CD14-positive monocyte (primary cell): ENCODE measurements around the gene ART1. TPM values are rescaled to one million over a fixed set of nuclear protein-coding genes. Genes with fewer than 3 reads are reported as not detected.

ENCODE experiments used
- DNase-seq, 3 donors: peaks; one replicate each; pipeline ENCODE4 v3.0.0-alpha.2; 2011 to 2022
- H2AFZ ChIP-seq: 2 replicates; pipeline ENCODE4 v1.6.0; 2012; ENCODE audit warnings: mild to moderate bottlenecking, low read depth, low read length, inconsistent platforms; ENCODE audit not compliant: insufficient read depth, poor library complexity, severe bottlenecking
- H3K27ac ChIP-seq, 2 donors: 1 replicate in 1 of 2; 2 replicates in 1 of 2; pipeline ENCODE4 v1.5.1; 2012 to 2013; ENCODE audit warnings: low read length in 2 of 2, control low read depth in 1 of 2, inconsistent platforms in 1 of 2, low read depth in 1 of 2, mild to moderate bottlenecking in 1 of 2
- H3K27me3 ChIP-seq, 2 donors: one replicate each; pipeline versions ENCODE4 v1.6.0 to v1.6.1; 2011 to 2013; ENCODE audit warnings: low read length in 2 of 2; ENCODE audit not compliant: control insufficient read depth in 2 of 2, insufficient read depth in 2 of 2
- H3K36me3 ChIP-seq, 2 donors: replicated peaks in 1 of 2; 1 replicate in 1 of 2; 2 replicates in 1 of 2; pipeline versions ENCODE4 v1.5.1 to v1.6.1; 2012 to 2013; ENCODE audit warnings: low read length in 2 of 2, control low read depth in 1 of 2, inconsistent platforms in 1 of 2, mild to moderate bottlenecking in 1 of 2; ENCODE audit not compliant: insufficient read depth in 2 of 2, control insufficient read depth in 1 of 2
- H3K4me1 ChIP-seq, 2 donors: 1 replicate in 1 of 2; 2 replicates in 1 of 2; pipeline versions ENCODE4 v1.5.1 to v1.6.1; 2012 to 2013; ENCODE audit warnings: low read length in 2 of 2, control low read depth in 1 of 2, inconsistent platforms in 1 of 2, mild to moderate bottlenecking in 1 of 2, moderate library complexity in 1 of 2; ENCODE audit not compliant: insufficient read depth in 2 of 2, control insufficient read depth in 1 of 2
- H3K4me2 ChIP-seq: replicated peaks from 2 replicates; pipeline ENCODE3; 2012; ENCODE audit warnings: low read length, moderate library complexity, mild to moderate bottlenecking; ENCODE audit not compliant: poor library complexity, severe bottlenecking; ENCODE audit errors: extremely low read depth
- H3K4me3 ChIP-seq, 3 experiments: fragments of 200-600 bp in 1 of 3; sonication (generic) in 1 of 3; replicated peaks in 1 of 3; 1 replicate in 2 of 3; 2 replicates in 1 of 3; pipeline ENCODE4 v1.5.1; 2011 to 2013; ENCODE audit warnings: low read length in 3 of 3, mild to moderate bottlenecking in 3 of 3, control low read depth in 2 of 3, low read depth in 2 of 3, inconsistent platforms in 1 of 3, moderate library complexity in 1 of 3
- H3K79me2 ChIP-seq: 2 replicates; pipeline ENCODE4 v1.6.0; 2012; ENCODE audit warnings: mild to moderate bottlenecking, control low read depth, inconsistent platforms, low read length, moderate library complexity; ENCODE audit not compliant: insufficient read depth
- H3K9ac ChIP-seq: 2 replicates; pipeline ENCODE4 v1.6.0; 2017; ENCODE audit warnings: low read length, mild to moderate bottlenecking; ENCODE audit not compliant: insufficient read depth, poor library complexity, severe bottlenecking
- H3K9me3 ChIP-seq, 2 donors: replicated peaks in 1 of 2; 1 replicate in 1 of 2; 2 replicates in 1 of 2; pipeline versions ENCODE4 v1.5.1 to v1.6.1; 2012 to 2013; ENCODE audit warnings: low read length in 2 of 2, control low read depth in 1 of 2; ENCODE audit not compliant: control insufficient read depth in 1 of 2, insufficient read depth in 1 of 2
- H4K20me1 ChIP-seq: 2 replicates; pipeline ENCODE4 v1.6.0; 2012; ENCODE audit warnings: mild to moderate bottlenecking, low read length, control low read depth, moderate library complexity; ENCODE audit not compliant: insufficient read depth
- H3K27ac Mint-ChIP-seq, 7 donors: one replicate each; pipeline ENCODE4 v1.8.0; 2020; ENCODE audit warnings: mild to moderate bottlenecking in 7 of 7, mixed read lengths in 7 of 7, moderate library complexity in 6 of 7, inconsistent platforms in 2 of 7
- H3K27me3 Mint-ChIP-seq, 3 donors: one replicate each; pipeline ENCODE4 v1.8.0; 2021 to 2022; ENCODE audit warnings: low read depth in 3 of 3, mild to moderate bottlenecking in 3 of 3, mixed read lengths in 3 of 3, moderate library complexity in 3 of 3, inconsistent platforms in 1 of 3
- H3K36me3 Mint-ChIP-seq, 2 donors: one replicate each; pipeline ENCODE4 v1.8.0; 2020; ENCODE audit warnings: mixed read lengths in 2 of 2, inconsistent platforms in 1 of 2, mild to moderate bottlenecking in 1 of 2
- H3K4me1 Mint-ChIP-seq: one replicate; pipeline ENCODE4 v1.8.0; 2020; ENCODE audit warnings: mild to moderate bottlenecking, mixed read lengths
- H3K4me3 Mint-ChIP-seq, 2 donors: one replicate each; pipeline ENCODE4 v1.8.0; 2020; ENCODE audit warnings: mild to moderate bottlenecking in 2 of 2, mixed read lengths in 2 of 2, moderate library complexity in 1 of 2
- H3K9me3 Mint-ChIP-seq, 7 donors: one replicate each; pipeline ENCODE4 v1.8.0; 2020 to 2022; ENCODE audit warnings: mixed read lengths in 7 of 7, mild to moderate bottlenecking in 6 of 7, moderate library complexity in 6 of 7, inconsistent platforms in 2 of 7
- CTCF ChIP-seq: fragments of 200-600 bp; IDR thresholded peaks from one replicate; pipeline ENCODE4 v1.8.0; 2022; ENCODE audit warnings: antibody characterized with exemption, mild to moderate bottlenecking
- whole genome bisulfite sequencing: methylation state at CpG from one replicate; pipeline ENCODE4 v1.1.5; 2013; ENCODE audit warnings: missing lambda C conversion rate; ENCODE audit not compliant: insufficient coverage; 5-methylcytosine and 5-hydroxymethylcytosine counted together
- intact Hi-C, 2 donors: fragments of 100-400 bp; cut with micrococcal nuclease; formaldehyde crosslinking; loops; one replicate each; pipeline versions ENCODE4 v1.15.0 to v1.15.1; 2023
- polyA plus RNA-seq, 3 donors: library from polyadenylated mRNA; depleted of rRNA in 1 of 3; unstranded in 2 of 3; stranded (reverse) in 1 of 3; fragments of 300-500 nt in 2 of 3; fragments of >200 nt in 1 of 3; fragmentation: Illumina TruSeq in 2 of 3; gene quantifications; 1 replicate in 2 of 3; 2 replicates in 1 of 3; pipeline ENCODE4 v1.2.3, GENCODE V29; 2012 to 2021

Gene ART1
- polyA plus RNA-seq, 3 donors, result not detected

GRCh38 chr11:3686751-3687150 lies 41.8 kb downstream of the ART1 start:
- WGBS, result no CpG with 5 or more reads among the region's 4 CpGs
- H2AFZ ChIP-seq, result no peak overlapping the region

GRCh38 chr11:3700410-3700809 lies 55.5 kb downstream of the ART1 start:
- H3K27me3 ChIP-seq, result no peaks in the 10 kb centered on the region
- H3K27ac ChIP-seq, result peak overlapping the region in 1 of 2 donors; percentile 26
- Mint-ChIP-seq H3K4me1 (no peaks in the 10 kb centered on the region), H3K27me3 (no peaks in the 10 kb centered on the region), H3K9me3 (no peaks in the 10 kb centered on the region), H3K4me3 (no peak overlapping the region), H3K27ac (no peak overlapping the region), H3K36me3 (peaks cover 75 to 94% of the 10 kb centered on the region in 2 donors)
- no peak for TF ChIP-seq CTCF
- no peak overlapping the region for H3K4me2 ChIP-seq
- DNase-seq, result no peak
- no peaks in the 10 kb centered on the region for H3K4me1 ChIP-seq
- no peak overlapping the region for H3K9ac ChIP-seq
- peaks cover 93 to 100% of the 10 kb centered on the region in 2 donors for H3K36me3 ChIP-seq
- H2AFZ ChIP-seq, result no peak overlapping the region
- H3K79me2 ChIP-seq, result no peaks in the 10 kb centered on the region
- WGBS, result 80% methylated on average over 1 of the region's 2 CpGs
- intact Hi-C loops, result no loop called here
- H4K20me1 ChIP-seq, result peaks cover 5% of the 10 kb centered on the region
- H3K9me3 ChIP-seq, result no peaks in the 10 kb centered on the region
- no peak overlapping the region for H3K4me3 ChIP-seq

More at GRCh38 chr11:3686751-3687150, 41.8 kb downstream of the ART1 start:
- Histone ChIP-seq H3K27me3 (no peaks in the 10 kb centered on the region), H3K4me3 (no peak overlapping the region), H3K79me2 (no peaks in the 10 kb centered on the region), H3K4me2 (no peak overlapping the region), H3K9me3 (no peaks in the 10 kb centered on the region), H4K20me1 (no peaks in the 10 kb centered on the region), H3K27ac (no peak overlapping the region), H3K9ac (no peak overlapping the region), H3K36me3 (peaks cover 82 to 93% of the 10 kb centered on the region in 2 donors), H3K4me1 (no peaks in the 10 kb centered on the region)
- no peaks in the 10 kb centered on the region for H3K27me3 Mint-ChIP-seq
- no peaks in the 10 kb centered on the region for H3K4me1 Mint-ChIP-seq
- H3K4me3 Mint-ChIP-seq, result no peak overlapping the region
- no peaks in the 10 kb centered on the region for H3K9me3 Mint-ChIP-seq
- TF ChIP-seq CTCF, result no peak
- intact Hi-C loops, result no loop called here
- H3K27ac Mint-ChIP-seq, result no peak overlapping the region
- peaks cover 72 to 94% of the 10 kb centered on the region in 2 donors for H3K36me3 Mint-ChIP-seq
- no peak for DNase-seq
